ENCODE data around the gene TRABD.

The TRABD gene

DNA sequence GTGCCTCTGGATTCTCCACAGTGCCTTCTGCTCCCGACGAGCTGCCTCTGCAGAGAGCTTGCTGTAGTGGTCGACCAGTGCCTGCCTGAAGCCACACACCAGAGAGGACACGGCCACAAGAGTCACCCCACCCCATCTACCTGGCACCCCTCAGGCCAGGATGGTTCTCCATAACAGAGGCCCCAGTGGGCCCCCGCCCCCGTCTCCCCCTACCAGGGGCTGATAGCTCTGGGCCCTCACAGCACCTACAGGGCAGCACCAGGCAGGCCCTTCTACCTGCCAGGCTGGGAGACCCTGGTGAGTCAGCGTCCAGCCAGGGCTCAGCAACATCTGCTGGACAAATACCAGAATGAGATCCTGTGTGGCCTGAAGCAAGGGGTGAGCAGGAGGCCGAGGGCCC lies 36.8 kb downstream of the TRABD start:
- peaks cover 10% of the 10 kb centered on the region for H3K4me1 ChIP-seq (ENCODE audit: control insufficient read depth, insufficient read depth, low read depth, low read length)
- H3K4me2 ChIP-seq (ENCODE audit: low read length, poor library complexity, severe bottlenecking) = no peak overlapping the region
- no peak for DNase-seq
- H2AK5ac ChIP-seq (ENCODE audit: low read length, severe bottlenecking) = no peak overlapping the region
- H3K4ac ChIP-seq (ENCODE audit: low read depth in 1 of 2, low read length in 2 of 2) = no peak overlapping the region
- H2BK12ac ChIP-seq (ENCODE audit: low read length in 2 of 2) = no peak overlapping the region
- H2BK120ac ChIP-seq (ENCODE audit: low read depth, low read length) = no peak overlapping the region
- H3K27ac ChIP-seq (ENCODE audit: low read length, poor library complexity, severe bottlenecking) = no peak overlapping the region
- no peak overlapping the region for H2BK15ac ChIP-seq (ENCODE audit: low read depth, poor library complexity, severe bottlenecking)
- H3K23ac ChIP-seq (ENCODE audit: low read length in 2 of 2) = no peak overlapping the region
- no peak overlapping the region for H3K4me3 ChIP-seq (ENCODE audit: insufficient read depth in 1 of 2, low read depth in 1 of 2, low read length in 2 of 2)
- peaks cover 27% of the 10 kb centered on the region for H3K79me1 ChIP-seq (replicated peaks; ENCODE audit: low read length, poor library complexity, severe bottlenecking)
- no peak overlapping the region for H4K8ac ChIP-seq (ENCODE audit: low read length)
- H3K18ac ChIP-seq (ENCODE audit: low read depth in 1 of 2, low read length in 2 of 2) = no peak overlapping the region
- H3K14ac ChIP-seq (ENCODE audit: low read length in 2 of 2) = no peak overlapping the region
- H4K91ac ChIP-seq (ENCODE audit: low read length) = no peak overlapping the region
- H3K36me3 ChIP-seq (ENCODE audit: control insufficient read depth in 1 of 2, insufficient read depth in 2 of 2, low read depth in 1 of 2, low read length in 2 of 2) = peaks cover 88 to 98% of the 10 kb centered on the region in 2 experiments
- H3K9me3 ChIP-seq (ENCODE audit: control insufficient read depth, low read length) = no peaks in the 10 kb centered on the region
- no peak overlapping the region for H2BK5ac ChIP-seq (ENCODE audit: low read depth, low read length, poor library complexity, severe bottlenecking)
- H3K9ac ChIP-seq (ENCODE audit: low read length) = no peak overlapping the region
- H3K27me3 ChIP-seq (ENCODE audit: control insufficient read depth in 1 of 2, insufficient read depth in 1 of 2, low read length in 2 of 2) = no peaks in the 10 kb centered on the region
- H2AFZ ChIP-seq (ENCODE audit: low read depth, low read length) = no peak overlapping the region
- 93% methylated on average over 8 of the region's 8 CpGs for WGBS

DNA sequence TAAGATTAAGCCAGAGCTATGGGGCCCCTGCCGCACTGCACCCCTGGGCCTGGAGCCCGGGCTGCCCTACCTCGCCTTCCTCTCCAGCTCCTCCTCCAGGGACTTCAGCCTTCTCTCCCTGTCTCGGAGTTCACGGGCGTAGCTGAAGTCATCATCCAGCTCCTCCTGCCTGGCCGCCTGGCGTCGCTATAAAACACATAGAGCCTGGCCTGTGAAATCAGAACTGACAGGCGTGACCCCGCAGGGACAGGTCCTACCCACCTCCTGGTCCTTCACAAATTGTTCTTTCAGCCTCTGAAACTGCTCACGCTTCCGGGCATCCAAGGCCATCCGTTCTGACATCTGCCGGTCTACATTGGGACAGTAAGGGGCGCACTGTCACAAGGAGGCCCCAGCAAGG lies 38.4 kb downstream of the TRABD start:
- Histone ChIP-seq H3K9ac (ENCODE audit: low read length) (no peak overlapping the region), H2AFZ (ENCODE audit: low read depth, low read length) (no peak overlapping the region), H2BK15ac (ENCODE audit: low read depth, poor library complexity, severe bottlenecking) (no peak overlapping the region)

DNA sequence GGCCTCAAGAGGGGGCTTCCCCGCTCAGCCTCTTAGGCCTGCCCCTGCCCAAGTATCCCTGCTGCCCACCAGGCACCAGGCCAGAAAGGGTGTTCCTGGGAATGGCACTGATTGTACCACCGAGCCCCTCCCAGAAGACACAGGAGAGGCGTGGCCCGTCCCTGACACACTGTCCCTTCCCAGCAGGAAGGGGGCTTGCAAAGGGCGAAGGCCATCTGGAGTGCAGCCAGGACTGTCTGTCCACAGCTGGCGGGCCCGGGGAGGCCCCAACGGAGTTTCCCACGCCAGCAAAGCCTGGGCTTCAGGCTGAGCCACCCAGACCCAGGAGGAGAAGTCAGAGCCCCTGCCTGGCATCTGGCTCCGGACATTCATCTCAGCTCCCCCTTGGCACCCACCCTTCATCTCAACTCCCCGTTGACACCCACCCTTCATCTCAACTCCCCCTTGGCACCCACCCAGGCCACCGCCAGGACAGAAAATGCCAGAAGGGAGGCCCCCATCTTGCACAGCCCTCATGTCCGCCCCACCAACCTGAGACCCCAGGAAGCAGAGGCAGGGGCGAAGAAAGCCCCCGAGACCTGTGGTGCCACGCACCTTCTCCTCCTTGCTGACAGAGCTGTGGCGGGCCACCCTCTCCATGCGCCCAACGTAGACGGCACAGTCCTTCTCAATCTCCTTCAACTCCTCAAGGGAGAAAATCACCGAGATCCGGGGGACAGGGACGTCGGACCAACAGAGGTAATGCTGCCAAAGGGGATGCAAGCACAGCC lies 39.7 kb downstream of the TRABD start:
- Histone ChIP-seq H3K4ac (ENCODE audit: low read depth in 1 of 2, low read length in 2 of 2) (no peak overlapping the region), H3K9ac (ENCODE audit: low read length) (no peak overlapping the region), H2AFZ (ENCODE audit: low read depth, low read length) (no peak overlapping the region), H3K9me3 (ENCODE audit: control insufficient read depth, low read length) (no peaks in the 10 kb centered on the region), H2BK120ac (ENCODE audit: low read depth, low read length) (no peak overlapping the region), H3K14ac (ENCODE audit: low read length in 2 of 2) (no peak overlapping the region), H3K4me3 (ENCODE audit: insufficient read depth in 1 of 2, low read depth in 1 of 2, low read length in 2 of 2) (no peak overlapping the region), H3K18ac (ENCODE audit: low read depth in 1 of 2, low read length in 2 of 2) (no peak overlapping the region), H3K4me2 (ENCODE audit: low read length, poor library complexity, severe bottlenecking) (no peak overlapping the region), H2BK15ac (ENCODE audit: low read depth, poor library complexity, severe bottlenecking) (no peak overlapping the region), H2BK12ac (ENCODE audit: low read length in 2 of 2) (no peak overlapping the region), H3K27ac (ENCODE audit: low read length, poor library complexity, severe bottlenecking) (no peak overlapping the region), H2AK5ac (ENCODE audit: low read length, severe bottlenecking) (no peak overlapping the region), H3K79me1 (replicated peaks; ENCODE audit: low read length, poor library complexity, severe bottlenecking) (peaks cover 38% of the 10 kb centered on the region), H4K91ac (ENCODE audit: low read length) (no peak overlapping the region), H4K8ac (ENCODE audit: low read length) (no peak overlapping the region), H3K4me1 (ENCODE audit: control insufficient read depth, insufficient read depth, low read depth, low read length) (peaks cover 2% of the 10 kb centered on the region), H2BK5ac (ENCODE audit: low read depth, low read length, poor library complexity, severe bottlenecking) (no peak overlapping the region), H3K36me3 (ENCODE audit: control insufficient read depth in 1 of 2, insufficient read depth in 2 of 2, low read depth in 1 of 2, low read length in 2 of 2) (peaks cover 70 to 94% of the 10 kb centered on the region in 2 experiments), H3K23ac (ENCODE audit: low read length in 2 of 2) (no peak overlapping the region), H3K27me3 (ENCODE audit: control insufficient read depth in 1 of 2, insufficient read depth in 1 of 2, low read length in 2 of 2) (no peaks in the 10 kb centered on the region)
- 95% methylated on average over 24 of the region's 24 CpGs for WGBS
- DNase-seq = no peak

More for the DNA sequence above, 38.4 kb downstream of the TRABD start:
- H2BK120ac ChIP-seq (ENCODE audit: low read depth, low read length) = no peak overlapping the region
- no peak overlapping the region for H2AK5ac ChIP-seq (ENCODE audit: low read length, severe bottlenecking)
- WGBS = 95% methylated on average over 16 of the region's 16 CpGs
- H4K8ac ChIP-seq (ENCODE audit: low read length) = no peak overlapping the region
- no peak overlapping the region for H3K18ac ChIP-seq (ENCODE audit: low read depth in 1 of 2, low read length in 2 of 2)
- H3K9me3 ChIP-seq (ENCODE audit: control insufficient read depth, low read length) = no peaks in the 10 kb centered on the region
- no peak overlapping the region for H3K27ac ChIP-seq (ENCODE audit: low read length, poor library complexity, severe bottlenecking)
- H3K14ac ChIP-seq (ENCODE audit: low read length in 2 of 2) = no peak overlapping the region
- no peak overlapping the region for H3K23ac ChIP-seq (ENCODE audit: low read length in 2 of 2)
- H3K4me3 ChIP-seq (ENCODE audit: insufficient read depth in 1 of 2, low read depth in 1 of 2, low read length in 2 of 2) = no peak overlapping the region
- no peak for DNase-seq
- H3K4me1 ChIP-seq (ENCODE audit: control insufficient read depth, insufficient read depth, low read depth, low read length) = peaks cover 9% of the 10 kb centered on the region
- no peaks in the 10 kb centered on the region for H3K27me3 ChIP-seq (ENCODE audit: control insufficient read depth in 1 of 2, insufficient read depth in 1 of 2, low read length in 2 of 2)
- H3K36me3 ChIP-seq (ENCODE audit: control insufficient read depth in 1 of 2, insufficient read depth in 2 of 2, low read depth in 1 of 2, low read length in 2 of 2) = peaks cover 73 to 98% of the 10 kb centered on the region in 2 experiments
- H2BK5ac ChIP-seq (ENCODE audit: low read depth, low read length, poor library complexity, severe bottlenecking) = no peak overlapping the region
- no peak overlapping the region for H3K4ac ChIP-seq (ENCODE audit: low read depth in 1 of 2, low read length in 2 of 2)
- no peak overlapping the region for H4K91ac ChIP-seq (ENCODE audit: low read length)
- H3K4me2 ChIP-seq (ENCODE audit: low read length, poor library complexity, severe bottlenecking) = no peak overlapping the region
- H2BK12ac ChIP-seq (ENCODE audit: low read length in 2 of 2) = no peak overlapping the region
- peaks cover 38% of the 10 kb centered on the region for H3K79me1 ChIP-seq (replicated peaks; ENCODE audit: low read length, poor library complexity, severe bottlenecking)

DNA sequence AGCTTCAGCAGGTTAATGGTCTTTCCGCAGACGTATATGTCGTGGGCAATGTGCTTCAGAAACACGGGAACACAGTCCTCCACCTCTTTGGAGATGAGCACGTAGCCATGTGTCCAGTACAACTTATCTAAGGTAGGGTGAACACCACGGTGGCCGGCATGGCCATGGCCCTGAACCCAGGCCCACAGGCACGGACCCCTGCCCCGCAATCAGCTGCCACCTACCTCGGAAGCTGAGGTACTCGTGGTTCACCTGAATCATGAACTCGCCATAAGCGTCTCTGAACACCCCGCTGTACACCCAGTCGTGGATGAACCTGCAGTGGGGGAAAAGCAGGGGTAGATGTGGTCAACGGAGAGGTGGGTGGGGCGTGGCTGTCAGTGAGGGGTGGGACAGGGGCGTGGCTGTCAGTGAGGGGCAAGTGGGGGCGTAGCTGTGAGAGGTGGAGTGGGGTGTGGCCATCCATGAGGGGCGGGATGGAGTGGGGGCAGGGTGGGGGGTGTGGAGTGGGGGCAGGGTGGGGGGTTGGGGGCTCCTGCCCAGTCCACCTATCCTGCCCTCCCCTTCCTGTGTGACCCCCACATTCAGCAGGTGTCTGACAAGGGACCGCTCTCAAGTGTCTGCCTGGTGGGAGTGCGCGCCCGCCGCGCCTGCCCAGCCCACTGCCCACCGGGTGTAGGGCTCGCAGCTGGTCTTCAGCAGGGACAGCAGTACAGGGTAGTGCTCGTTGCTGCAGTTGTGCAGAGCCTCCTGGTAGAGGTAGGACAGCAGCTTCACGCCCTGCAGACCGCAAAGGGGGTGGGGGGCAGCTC lies 40.6 kb downstream of the TRABD start:
- H2BK5ac ChIP-seq (ENCODE audit: low read depth, low read length, poor library complexity, severe bottlenecking) = no peak overlapping the region
- no peak overlapping the region for H4K91ac ChIP-seq (ENCODE audit: low read length)
- H3K18ac ChIP-seq (ENCODE audit: low read depth in 1 of 2, low read length in 2 of 2) = no peak overlapping the region
- H3K4me2 ChIP-seq (ENCODE audit: low read length, poor library complexity, severe bottlenecking) = no peak overlapping the region
- no peak overlapping the region for H3K27ac ChIP-seq (ENCODE audit: low read length, poor library complexity, severe bottlenecking)
- no peaks in the 10 kb centered on the region for H3K27me3 ChIP-seq (ENCODE audit: control insufficient read depth in 1 of 2, insufficient read depth in 1 of 2, low read length in 2 of 2)
- no peaks in the 10 kb centered on the region for H3K9me3 ChIP-seq (ENCODE audit: control insufficient read depth, low read length)
- no peak overlapping the region for H3K14ac ChIP-seq (ENCODE audit: low read length in 2 of 2)
- no peak overlapping the region for H2AFZ ChIP-seq (ENCODE audit: low read depth, low read length)
- H3K36me3 ChIP-seq (ENCODE audit: control insufficient read depth in 1 of 2, insufficient read depth in 2 of 2, low read depth in 1 of 2, low read length in 2 of 2) = peaks cover 61 to 88% of the 10 kb centered on the region in 2 experiments
- no peak for DNase-seq
- H3K23ac ChIP-seq (ENCODE audit: low read length in 2 of 2) = no peak overlapping the region
- H2BK12ac ChIP-seq (ENCODE audit: low read length in 2 of 2) = no peak overlapping the region
- H3K9ac ChIP-seq (ENCODE audit: low read length) = no peak overlapping the region
- H3K79me1 ChIP-seq (replicated peaks; ENCODE audit: low read length, poor library complexity, severe bottlenecking) = peaks cover 37% of the 10 kb centered on the region
- peaks cover 2% of the 10 kb centered on the region for H3K4me1 ChIP-seq (ENCODE audit: control insufficient read depth, insufficient read depth, low read depth, low read length)
- H3K4me3 ChIP-seq (ENCODE audit: insufficient read depth in 1 of 2, low read depth in 1 of 2, low read length in 2 of 2) = no peak overlapping the region
- H2AK5ac ChIP-seq (ENCODE audit: low read length, severe bottlenecking) = no peak overlapping the region
- no peak overlapping the region for H2BK15ac ChIP-seq (ENCODE audit: low read depth, poor library complexity, severe bottlenecking)
- H4K8ac ChIP-seq (ENCODE audit: low read length) = no peak overlapping the region
- WGBS = 95% methylated on average over 27 of the region's 31 CpGs
- no peak overlapping the region for H2BK120ac ChIP-seq (ENCODE audit: low read depth, low read length)
- no peak overlapping the region for H3K4ac ChIP-seq (ENCODE audit: low read depth in 1 of 2, low read length in 2 of 2)

All from mesenchymal stem cell (in vitro differentiated cells and primary cell).